ENCODE data around the gene TRERF1.

The TRERF1 gene

DNA sequence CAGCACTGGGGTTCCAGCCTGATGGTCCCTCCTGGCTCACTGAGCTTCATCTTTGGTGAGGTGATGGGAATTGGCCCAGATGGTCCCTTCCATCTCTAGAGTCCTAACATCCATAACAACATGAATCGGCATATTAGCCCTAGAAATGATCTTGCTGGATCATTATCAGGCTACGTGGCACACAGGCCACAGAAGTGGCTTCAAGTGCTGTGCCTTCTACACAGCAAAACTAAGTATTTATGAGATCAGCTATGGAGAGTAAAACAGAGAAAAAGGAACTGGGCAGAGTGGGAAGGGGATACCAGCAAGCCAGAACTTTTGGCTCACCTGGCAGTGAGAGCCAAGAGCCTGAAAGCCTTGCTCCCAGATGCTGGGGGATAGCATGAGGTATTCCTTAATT lies 116.9 kb downstream of the TRERF1 start (continued):
- TF ChIP-seq, protein P1, sequence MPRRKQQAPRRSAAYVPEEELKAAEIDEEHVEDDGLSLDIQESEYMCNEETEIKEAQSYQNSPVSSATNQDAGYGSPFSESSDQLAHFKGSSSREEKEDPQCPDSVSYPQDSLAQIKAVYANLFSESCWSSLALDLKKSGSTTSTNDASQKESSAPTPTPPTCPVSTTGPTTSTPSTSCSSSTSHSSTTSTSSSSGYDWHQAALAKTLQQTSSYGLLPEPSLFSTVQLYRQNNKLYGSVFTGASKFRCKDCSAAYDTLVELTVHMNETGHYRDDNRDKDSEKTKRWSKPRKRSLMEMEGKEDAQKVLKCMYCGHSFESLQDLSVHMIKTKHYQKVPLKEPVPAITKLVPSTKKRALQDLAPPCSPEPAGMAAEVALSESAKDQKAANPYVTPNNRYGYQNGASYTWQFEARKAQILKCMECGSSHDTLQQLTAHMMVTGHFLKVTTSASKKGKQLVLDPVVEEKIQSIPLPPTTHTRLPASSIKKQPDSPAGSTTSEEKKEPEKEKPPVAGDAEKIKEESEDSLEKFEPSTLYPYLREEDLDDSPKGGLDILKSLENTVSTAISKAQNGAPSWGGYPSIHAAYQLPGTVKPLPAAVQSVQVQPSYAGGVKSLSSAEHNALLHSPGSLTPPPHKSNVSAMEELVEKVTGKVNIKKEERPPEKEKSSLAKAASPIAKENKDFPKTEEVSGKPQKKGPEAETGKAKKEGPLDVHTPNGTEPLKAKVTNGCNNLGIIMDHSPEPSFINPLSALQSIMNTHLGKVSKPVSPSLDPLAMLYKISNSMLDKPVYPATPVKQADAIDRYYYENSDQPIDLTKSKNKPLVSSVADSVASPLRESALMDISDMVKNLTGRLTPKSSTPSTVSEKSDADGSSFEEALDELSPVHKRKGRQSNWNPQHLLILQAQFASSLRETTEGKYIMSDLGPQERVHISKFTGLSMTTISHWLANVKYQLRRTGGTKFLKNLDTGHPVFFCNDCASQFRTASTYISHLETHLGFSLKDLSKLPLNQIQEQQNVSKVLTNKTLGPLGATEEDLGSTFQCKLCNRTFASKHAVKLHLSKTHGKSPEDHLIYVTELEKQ (tag by site-specific recombination; IDR thresholded peaks at IDR 0.05; ENCODE audit: borderline replicate concordance), result no peak

DNA sequence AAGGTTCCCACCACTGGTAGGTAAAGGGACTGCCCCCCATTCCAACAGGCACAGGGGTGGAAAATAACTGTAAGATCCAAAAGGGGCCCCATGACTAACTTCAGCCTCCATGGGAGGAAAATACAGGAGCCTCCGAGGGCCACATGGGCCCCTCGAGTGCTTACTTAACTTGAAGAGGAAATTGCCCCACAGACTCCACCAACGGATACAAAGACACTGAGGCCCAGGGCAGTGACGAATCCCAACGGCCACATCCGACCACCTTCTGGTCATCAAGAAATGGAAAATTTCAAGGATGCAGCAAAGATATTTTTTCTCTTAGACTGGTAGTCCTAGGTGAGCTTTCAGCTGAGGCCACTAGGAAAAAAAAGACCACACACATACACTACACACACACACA lies 118.1 kb downstream of the TRERF1 start:
- CTCF ChIA-PET, result interaction anchor here (0.8 to 1.2 kb wide), 3 partner anchors 11 to 199 kb away, joined by 3 to 4 read pairs (median 4); no protein-coding TSS in a partner anchor
- TF ChIP-seq ZNF157 (tag by site-specific recombination; IDR thresholded peaks at IDR 0.05) (no peak), ZNF112 (tag by site-specific recombination; IDR thresholded peaks at IDR 0.05) (no peak), ZNF404 (tag by site-specific recombination; IDR thresholded peaks at IDR 0.05) (no peak), MZF1 (tag by site-specific recombination; IDR thresholded peaks at IDR 0.05; ENCODE audit: borderline replicate concordance) (no peak), ZNF660 (tag by site-specific recombination; IDR thresholded peaks at IDR 0.05) (no peak), SCRT2 (tag by site-specific recombination; IDR thresholded peaks at IDR 0.05) (no peak), PRDM1 (tag by site-specific recombination; IDR thresholded peaks at IDR 0.05) (no peak), KLF8 (tag by site-specific recombination; IDR thresholded peaks at IDR 0.05) (no peak), ZEB2 (tag by site-specific recombination; IDR thresholded peaks at IDR 0.05) (no peak)
- Histone ChIP-seq H3K27ac (ENCODE audit: extremely low read depth, low read depth, low read length) (no peak overlapping the region), H3K36me3 (ENCODE audit: control insufficient read depth in 2 of 2, insufficient read depth in 1 of 2, low read length in 2 of 2) (no peaks in the 10 kb centered on the region), H3K4me3 (ENCODE audit: low read depth, low read length) (no peak overlapping the region), H3K4me1 (ENCODE audit: control insufficient read depth, insufficient read depth, low read length) (peaks cover 14% of the 10 kb centered on the region), H3K9me3 (ENCODE audit: control insufficient read depth, insufficient read depth, low read depth, low read length) (no peaks in the 10 kb centered on the region)
- POLR2A ChIA-PET, result interaction anchor here (0.5 kb wide), 1 partner anchor 118 kb away, joined by 9 read pairs; the partner anchor contains the start of gene TRERF1

DNA sequence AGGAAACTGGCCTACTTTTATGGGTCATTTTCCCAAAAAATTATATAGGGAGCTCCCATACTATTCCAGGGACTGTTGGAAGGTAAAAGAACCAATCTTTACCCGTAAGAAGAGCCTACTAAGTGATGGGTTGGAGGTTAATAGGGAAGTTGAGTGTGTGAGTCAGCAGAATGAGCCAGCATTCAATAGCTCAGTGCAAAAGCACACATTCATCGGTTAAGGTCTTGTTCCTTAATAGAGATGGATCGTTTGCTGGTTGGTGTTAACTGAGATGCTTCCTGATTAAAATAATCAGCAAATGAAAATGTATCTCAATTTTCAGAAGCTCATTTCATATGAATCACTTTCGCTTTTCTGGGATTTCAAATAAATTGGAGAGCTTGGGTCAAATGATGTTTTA lies 118.8 kb downstream of the TRERF1 start:
- Histone ChIP-seq H3K36me3 (ENCODE audit: control insufficient read depth in 2 of 2, insufficient read depth in 1 of 2, low read length in 2 of 2) (no peaks in the 10 kb centered on the region), H3K9me3 (ENCODE audit: control insufficient read depth, insufficient read depth, low read depth, low read length) (no peaks in the 10 kb centered on the region), H3K4me1 (ENCODE audit: control insufficient read depth, insufficient read depth, low read length) (peaks cover 10% of the 10 kb centered on the region), H3K4me3 (ENCODE audit: low read depth, low read length) (no peak overlapping the region), H3K27ac (ENCODE audit: extremely low read depth, low read depth, low read length) (no peak overlapping the region)
- ChIA-PET POLR2A (interaction anchor here (0.5 to 0.9 kb wide), 3 partner anchors 119 to 131 kb away, joined by 3 to 9 read pairs (median 4); partner anchors contain the start of gene TRERF1), CTCF (interaction anchor here (1.2 kb wide), 1 partner anchor 200 kb away, joined by 4 read pairs; no protein-coding TSS in a partner anchor)
- no peak for TF ChIP-seq ZNF138 (tag by site-specific recombination; IDR thresholded peaks at IDR 0.05; ENCODE audit: borderline replicate concordance)
- TF ChIP-seq ZNF664 (tag by site-specific recombination; IDR thresholded peaks at IDR 0.05), result peak; percentile 61; the same call in 1 of the 2 replicates

DNA sequence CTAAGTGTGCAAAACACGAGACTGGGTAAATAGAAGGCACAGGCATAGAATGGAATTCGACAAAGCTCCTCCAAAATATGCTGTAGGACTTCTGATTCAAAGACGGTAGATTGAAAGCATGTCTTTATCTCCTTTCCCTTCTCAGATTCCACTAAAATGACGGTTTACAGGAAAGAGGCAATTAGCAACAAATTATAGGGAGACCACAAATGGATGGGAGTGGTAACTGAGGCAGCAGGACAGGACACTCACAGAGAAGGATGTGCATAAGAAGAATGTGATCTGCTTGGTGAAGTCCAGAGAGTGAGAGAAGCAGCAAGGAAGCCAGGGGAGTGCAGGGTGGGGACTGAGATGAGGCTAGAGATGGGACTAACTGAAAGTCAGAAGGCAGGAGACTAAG lies 120.7 kb downstream of the TRERF1 start:
- Histone ChIP-seq H3K4me3 (ENCODE audit: low read depth, low read length) (no peak overlapping the region), H3K27ac (ENCODE audit: extremely low read depth, low read depth, low read length) (no peak overlapping the region), H3K4me1 (ENCODE audit: control insufficient read depth, insufficient read depth, low read length) (peaks cover 10% of the 10 kb centered on the region), H3K9me3 (ENCODE audit: control insufficient read depth, insufficient read depth, low read depth, low read length) (no peaks in the 10 kb centered on the region), H3K36me3 (ENCODE audit: control insufficient read depth in 2 of 2, insufficient read depth in 1 of 2, low read length in 2 of 2) (no peaks in the 10 kb centered on the region)
- CTCF ChIA-PET, result interaction anchor here (0.6 to 1.5 kb wide), 6 partner anchors 9 to 217 kb away, joined by 3 to 6 read pairs (median 4); no protein-coding TSS in a partner anchor
- POLR2A ChIA-PET, result no interaction called here
- TF ChIP-seq FEZF1 (tag by site-specific recombination; IDR thresholded peaks at IDR 0.05) (peak; percentile 34; the same call in 1 of the 2 replicates), ZNF544 (tag by site-specific recombination; IDR thresholded peaks at IDR 0.05) (no peak), OSR2 (tag by site-specific recombination; IDR thresholded peaks at IDR 0.05) (peak; percentile 85), ZNF530 (tag by site-specific recombination; IDR thresholded peaks at IDR 0.05; ENCODE audit: low read depth) (no peak), KLF1 (tag by site-specific recombination; IDR thresholded peaks at IDR 0.05) (peak; percentile 64), SP7 (tag by site-specific recombination; IDR thresholded peaks at IDR 0.05) (peak; percentile 97), ZEB2 (tag by site-specific recombination; IDR thresholded peaks at IDR 0.05) (peak; percentile 26; the same call in 1 of the 2 replicates)
- TF ChIP-seq, protein P2, sequence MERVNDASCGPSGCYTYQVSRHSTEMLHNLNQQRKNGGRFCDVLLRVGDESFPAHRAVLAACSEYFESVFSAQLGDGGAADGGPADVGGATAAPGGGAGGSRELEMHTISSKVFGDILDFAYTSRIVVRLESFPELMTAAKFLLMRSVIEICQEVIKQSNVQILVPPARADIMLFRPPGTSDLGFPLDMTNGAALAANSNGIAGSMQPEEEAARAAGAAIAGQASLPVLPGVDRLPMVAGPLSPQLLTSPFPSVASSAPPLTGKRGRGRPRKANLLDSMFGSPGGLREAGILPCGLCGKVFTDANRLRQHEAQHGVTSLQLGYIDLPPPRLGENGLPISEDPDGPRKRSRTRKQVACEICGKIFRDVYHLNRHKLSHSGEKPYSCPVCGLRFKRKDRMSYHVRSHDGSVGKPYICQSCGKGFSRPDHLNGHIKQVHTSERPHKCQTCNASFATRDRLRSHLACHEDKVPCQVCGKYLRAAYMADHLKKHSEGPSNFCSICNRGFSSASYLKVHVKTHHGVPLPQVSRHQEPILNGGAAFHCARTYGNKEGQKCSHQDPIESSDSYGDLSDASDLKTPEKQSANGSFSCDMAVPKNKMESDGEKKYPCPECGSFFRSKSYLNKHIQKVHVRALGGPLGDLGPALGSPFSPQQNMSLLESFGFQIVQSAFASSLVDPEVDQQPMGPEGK (tag by site-specific recombination; IDR thresholded peaks at IDR 0.05), result no peak
- TF ChIP-seq, protein P3, sequence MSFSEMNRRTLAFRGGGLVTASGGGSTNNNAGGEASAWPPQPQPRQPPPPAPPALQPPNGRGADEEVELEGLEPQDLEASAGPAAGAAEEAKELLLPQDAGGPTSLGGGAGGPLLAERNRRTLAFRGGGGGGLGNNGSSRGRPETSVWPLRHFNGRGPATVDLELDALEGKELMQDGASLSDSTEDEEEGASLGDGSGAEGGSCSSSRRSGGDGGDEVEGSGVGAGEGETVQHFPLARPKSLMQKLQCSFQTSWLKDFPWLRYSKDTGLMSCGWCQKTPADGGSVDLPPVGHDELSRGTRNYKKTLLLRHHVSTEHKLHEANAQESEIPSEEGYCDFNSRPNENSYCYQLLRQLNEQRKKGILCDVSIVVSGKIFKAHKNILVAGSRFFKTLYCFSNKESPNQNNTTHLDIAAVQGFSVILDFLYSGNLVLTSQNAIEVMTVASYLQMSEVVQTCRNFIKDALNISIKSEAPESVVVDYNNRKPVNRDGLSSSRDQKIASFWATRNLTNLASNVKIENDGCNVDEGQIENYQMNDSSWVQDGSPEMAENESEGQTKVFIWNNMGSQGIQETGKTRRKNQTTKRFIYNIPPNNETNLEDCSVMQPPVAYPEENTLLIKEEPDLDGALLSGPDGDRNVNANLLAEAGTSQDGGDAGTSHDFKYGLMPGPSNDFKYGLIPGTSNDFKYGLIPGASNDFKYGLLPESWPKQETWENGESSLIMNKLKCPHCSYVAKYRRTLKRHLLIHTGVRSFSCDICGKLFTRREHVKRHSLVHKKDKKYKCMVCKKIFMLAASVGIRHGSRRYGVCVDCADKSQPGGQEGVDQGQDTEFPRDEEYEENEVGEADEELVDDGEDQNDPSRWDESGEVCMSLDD (tag by site-specific recombination; IDR thresholded peaks at IDR 0.05), result no peak
- TF ChIP-seq, protein P4, sequence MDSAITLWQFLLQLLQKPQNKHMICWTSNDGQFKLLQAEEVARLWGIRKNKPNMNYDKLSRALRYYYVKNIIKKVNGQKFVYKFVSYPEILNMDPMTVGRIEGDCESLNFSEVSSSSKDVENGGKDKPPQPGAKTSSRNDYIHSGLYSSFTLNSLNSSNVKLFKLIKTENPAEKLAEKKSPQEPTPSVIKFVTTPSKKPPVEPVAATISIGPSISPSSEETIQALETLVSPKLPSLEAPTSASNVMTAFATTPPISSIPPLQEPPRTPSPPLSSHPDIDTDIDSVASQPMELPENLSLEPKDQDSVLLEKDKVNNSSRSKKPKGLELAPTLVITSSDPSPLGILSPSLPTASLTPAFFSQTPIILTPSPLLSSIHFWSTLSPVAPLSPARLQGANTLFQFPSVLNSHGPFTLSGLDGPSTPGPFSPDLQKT (IDR thresholded peaks at IDR 0.05; ENCODE audit: borderline replicate concordance, low read depth, low read length), result no peak
